RKO (cell line): ENCODE measurements around the gene UBAC2.

ENCODE experiments used
- DNase-seq: peaks from one replicate; pipeline ENCODE4 v3.0.0-alpha.2; 2016; ENCODE audit warnings: low spot score

The UBAC2 gene

DNA sequence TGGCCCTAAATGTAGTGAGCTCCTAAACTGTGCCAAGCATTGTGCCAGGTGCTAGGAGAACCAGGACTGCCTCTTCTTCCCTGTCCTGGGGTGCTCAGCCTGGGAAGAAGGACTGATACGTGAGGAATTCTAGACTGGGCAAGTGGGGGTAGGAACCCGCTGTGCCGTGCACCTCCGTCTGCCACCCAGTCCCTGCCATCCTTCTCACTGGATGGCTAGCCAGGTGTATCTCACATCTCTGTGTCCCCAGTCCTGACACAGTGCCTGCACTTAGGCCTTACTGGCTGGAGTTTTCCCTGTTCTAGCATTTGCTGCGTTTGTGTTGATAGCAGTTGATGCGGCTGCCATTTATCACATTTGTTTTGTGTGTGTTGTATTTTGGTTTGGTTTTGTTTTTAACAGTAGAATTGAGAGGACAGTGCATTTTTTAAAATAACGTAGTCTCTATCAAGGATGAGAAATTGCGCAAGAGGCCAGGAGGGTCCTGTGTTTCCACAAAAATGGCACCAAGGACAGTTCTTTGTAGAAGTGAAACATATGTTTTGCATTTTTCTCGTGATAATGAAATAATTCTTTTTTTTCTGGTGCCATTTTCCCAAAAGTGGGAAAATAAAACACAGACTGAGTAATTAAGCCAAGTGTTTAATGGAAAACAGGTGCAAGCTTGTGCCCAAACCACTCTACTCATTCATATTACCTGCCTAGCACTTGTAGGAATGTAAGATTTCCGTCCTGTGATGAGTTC is 111.3 kb downstream of the UBAC2 start:
- no peak for DNase-seq

DNA sequence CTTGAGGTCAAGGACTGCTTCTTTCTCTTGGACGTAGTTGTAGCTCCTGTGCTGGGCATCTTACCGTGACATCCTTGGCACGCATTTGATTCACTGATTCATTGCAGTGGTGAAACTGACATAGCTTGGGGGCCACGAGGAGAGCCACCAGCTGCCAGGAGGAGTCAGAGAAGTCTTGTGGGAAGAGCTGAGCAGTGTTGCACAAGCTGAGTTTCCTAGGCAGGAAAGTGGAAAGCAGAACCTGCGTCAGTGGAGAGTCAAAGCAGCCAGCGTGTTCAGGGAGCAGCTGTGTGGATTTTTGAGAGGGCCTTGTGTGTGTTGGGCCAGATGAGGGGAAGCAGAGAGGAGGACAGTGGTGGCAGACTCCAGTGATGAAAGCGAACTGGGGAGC is 111.8 kb downstream of the UBAC2 start:
- DNase-seq = no peak

DNA sequence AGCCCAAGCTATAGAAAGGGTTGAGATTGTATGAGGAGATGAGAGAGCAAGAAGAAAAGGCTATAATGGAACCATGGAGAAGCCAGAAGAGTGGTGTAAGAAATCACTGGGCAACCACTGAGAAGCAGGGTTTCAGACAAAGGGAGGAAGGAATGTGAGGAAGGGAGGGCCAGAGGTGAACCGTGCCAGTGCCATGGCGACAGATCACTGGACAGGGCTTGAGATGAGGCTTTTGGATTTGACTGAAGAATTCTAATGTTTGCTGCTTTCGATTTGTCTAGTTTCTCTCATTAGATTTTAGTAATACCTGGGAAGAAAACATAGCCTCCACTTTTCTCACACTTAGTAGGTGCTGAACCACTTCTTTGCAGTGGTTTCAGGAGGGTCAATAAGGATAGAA is 112.8 kb downstream of the UBAC2 start:
- no peak for DNase-seq

DNA sequence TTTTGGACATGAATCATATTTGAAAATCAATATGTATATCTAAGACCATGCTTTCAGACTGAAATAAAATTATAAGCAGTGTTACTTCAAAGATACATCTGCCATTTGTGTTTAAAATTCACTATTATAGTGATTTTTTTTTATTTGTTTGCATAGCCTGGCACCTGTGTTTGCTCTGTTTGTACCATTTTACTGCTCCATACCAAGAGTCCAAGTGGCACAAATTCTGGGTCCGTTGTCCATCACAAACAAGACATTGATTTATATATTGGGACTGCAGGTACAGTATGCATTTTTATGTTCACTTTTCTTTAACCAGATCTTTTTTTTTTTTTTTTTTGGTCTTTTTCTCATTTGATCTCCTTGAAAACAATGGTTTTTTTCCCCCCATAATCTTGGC is 113.3 kb downstream of the UBAC2 start:
- no peak for DNase-seq

DNA sequence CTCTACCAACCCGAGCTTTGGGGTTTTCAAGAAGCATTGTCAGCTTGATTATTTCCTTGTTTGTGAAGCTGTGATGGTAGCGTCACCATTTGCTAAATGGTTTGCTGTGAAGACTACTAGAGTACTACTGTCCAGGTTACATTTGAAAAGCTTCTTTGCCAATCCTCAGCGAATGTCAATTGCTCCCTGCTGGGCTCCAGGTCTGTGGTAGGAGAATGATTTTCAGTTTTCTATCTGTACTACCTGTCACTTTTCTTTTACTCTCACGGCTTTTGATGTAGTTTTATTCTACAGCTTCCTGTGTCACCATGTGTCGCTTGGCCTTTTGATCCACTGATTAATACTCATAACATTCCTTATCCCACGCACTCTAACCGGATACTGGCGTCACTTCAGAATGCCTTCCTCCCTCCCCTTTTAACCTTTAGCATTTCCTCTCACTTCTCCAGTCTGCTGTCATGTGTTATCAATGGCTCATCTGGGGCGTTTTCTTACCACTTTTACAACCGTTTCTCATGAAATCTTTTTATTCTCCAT is 114.1 kb downstream of the UBAC2 start:
- DNase-seq = no peak

DNA sequence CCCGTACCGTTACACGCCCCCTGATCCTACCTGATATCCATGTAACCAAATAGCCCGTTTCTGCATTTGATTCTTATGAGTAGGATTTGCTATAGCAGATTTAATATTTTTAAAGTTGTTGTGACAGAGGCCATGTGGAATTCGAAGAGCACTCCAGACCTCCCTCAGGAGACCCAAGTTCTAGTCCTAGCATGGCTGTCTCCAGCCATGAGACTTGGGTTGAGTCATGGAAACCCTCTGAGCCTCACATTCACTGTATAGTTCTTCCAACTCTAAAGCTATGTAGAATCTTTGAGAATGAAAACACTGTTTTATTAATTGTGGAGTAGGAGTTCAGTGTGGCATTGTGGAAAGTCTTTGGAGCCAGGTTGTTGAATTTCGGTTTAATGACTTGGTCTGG is 114.5 kb downstream of the UBAC2 start:
- DNase-seq = no peak

DNA sequence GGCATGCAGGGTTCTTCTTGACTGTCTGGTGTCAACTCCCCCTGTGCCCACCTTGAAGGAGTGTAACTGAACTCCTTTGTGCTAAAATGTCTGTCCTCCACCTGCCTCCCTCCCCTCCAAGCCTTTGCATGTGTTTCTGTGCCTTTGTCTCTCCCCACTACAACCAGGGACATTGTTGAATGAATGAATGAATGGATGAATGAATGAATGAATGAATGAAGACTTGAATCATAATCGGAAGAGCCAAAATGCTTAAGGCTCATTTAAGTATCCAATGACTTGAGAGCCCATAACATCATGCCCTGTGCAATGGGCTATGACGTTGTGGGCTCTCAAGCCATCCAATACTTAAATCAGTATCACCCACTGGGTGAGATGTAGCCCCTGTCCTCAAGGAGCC is 115.6 kb downstream of the UBAC2 start:
- DNase-seq = no peak

DNA sequence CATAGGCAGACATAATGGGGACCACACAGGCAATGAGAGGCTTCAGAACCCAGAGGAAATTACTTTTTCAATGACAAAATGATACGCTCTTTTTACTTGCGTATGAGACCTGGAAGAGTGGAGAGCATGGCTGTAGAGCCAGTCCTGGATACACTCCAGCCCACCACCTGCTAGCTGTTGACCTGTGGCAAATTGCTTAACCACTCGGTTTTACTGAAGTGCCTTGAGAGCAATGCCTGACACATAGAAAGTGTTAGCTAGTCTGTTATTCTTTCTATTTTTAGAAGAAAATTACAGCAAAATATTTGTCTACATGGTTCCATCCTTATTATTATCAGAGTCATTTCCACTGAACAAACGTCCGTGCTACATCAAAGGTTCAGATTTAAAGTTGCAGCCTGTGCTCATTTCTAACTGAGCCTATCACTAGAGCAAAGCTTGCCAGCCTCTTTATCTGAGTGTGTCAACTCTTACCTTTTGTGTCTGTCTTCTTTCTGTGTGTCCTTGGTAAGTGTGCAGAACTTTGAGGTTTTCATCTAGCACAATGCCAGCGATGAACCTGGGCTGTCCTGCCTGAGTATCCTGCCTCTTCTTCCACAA is 116.1 kb downstream of the UBAC2 start:
- DNase-seq = no peak

DNA sequence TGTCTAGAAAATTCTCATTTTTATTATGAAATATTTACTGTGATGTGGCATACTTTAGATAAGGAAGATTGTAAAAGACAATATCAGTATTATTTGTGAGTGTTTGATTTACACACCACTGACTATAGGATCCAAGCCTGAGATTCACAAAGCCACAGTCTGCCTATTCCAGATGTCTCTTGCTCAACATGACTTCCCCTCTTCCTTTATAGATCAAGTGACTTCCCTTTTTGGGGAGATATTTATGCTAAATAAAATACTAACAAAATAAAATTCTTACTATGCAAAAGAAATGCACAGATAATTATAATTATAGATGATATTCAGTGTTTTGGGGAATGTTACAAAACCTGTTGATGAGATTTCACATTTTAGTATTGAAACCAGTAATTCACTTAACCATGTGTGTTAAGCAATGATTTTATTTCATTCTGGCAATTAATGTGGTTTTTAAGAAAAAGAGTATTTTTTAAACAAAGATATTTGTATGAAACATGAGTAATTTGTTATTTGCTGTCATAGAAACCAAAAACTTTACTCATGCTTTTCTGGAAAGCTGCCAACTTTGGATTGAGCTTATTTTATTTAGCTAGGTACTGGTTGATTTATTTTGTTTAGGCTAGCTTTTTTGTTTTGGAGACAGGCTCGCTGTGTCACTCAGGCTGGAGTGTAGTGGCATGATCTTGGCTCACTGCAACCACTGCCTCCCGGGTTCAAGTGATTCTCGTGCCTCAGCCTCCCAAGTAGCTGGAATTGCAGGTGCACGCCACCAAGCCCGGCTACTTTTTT is 120.2 kb downstream of the UBAC2 start:
- peak; percentile 28 for DNase-seq

DNA sequence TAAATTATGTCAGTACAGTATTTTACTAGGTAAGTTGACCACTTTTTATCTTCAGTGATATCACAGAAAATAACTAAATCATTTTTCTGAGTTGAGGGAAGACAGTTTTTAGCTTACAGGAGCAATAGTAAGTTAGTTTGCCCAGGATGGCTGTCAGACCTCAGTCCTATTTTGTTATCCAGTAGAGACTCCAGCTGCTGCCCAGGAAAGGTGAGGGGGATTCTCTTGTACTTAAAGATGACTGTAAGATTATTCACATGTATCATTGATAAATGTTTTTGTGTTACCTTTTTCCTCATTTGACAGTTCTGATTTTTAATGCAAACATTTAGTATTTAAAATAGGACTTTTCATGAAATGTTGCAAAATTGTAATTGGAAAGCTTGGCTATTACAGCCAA is 121.1 kb downstream of the UBAC2 start:
- DNase-seq = no peak

DNA sequence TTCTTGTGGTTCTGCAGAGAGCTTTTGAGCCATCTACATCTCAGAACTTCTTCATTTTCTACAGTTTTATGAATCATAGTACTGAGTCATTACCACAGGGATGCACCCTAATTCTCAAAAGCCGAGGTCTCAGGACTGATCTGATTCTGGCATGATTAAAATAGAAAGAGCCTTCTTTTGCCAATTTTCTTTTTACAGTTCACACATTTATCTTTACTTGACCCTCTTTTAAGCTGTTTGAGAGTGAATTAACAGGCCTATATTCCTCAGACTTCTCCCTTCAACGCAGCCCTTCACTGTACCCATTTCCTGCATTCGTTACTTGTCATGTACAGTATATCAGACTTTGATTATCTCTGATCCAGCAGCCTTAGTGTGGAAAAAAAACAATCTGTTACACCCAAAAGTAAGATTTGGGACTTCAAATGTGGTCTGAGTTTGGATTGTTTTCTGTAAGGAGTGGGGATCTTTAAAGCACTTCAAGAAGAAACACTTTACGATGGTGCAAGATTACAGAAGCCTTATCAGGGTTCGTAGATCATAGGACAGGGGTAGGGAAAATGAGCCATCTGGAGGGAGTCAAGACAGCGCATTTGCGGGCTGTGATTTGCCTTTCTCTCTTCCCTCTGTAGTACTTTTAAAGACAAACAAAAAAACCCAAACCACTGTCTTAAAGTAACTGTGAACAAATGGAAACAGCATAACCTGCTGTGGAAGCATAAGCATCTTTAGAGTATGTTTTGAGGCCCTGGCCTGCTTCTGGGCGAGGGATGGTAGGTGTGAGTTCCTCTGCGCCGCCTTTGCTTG is 121.8 kb downstream of the UBAC2 start:
- DNase-seq = peak; percentile 37

DNA sequence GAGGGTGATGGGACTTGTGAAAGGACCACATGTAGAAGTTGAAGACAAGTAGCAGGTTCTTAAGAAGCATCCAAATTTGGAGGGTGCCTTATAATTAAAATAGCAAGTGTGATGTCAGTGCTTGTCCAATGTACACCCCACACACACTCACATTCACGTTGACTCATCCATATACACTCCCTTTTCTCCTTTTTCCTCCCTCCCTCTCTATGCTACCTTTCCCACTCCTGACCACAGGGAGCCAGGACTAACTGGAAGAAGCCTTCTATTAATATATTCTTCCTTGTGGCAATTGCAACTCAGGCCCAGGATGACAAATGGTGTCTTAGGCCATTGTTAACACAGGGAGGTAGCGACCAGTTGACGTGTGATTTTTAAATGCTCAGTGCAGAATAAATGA is 122.8 kb downstream of the UBAC2 start:
- DNase-seq = no peak

DNA sequence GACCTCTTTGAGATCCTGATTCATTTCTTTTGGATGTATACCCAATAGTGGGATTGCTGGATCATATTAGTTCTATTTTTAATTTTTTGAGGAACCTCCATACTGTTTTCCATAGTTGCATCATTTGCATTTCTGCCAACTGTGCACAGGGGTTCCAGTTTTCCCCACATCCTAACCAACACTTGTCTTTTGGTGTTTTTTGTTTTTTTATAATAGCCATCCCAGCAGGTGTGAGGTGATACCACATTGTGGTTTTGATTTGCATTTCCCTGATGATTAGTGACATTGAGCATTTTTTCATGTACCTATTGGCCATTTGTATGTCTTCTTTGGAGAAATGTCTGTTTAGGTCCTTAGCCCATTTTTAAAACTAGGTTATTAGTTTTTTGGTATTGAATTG is 125.4 kb downstream of the UBAC2 start:
- DNase-seq = no peak

DNA sequence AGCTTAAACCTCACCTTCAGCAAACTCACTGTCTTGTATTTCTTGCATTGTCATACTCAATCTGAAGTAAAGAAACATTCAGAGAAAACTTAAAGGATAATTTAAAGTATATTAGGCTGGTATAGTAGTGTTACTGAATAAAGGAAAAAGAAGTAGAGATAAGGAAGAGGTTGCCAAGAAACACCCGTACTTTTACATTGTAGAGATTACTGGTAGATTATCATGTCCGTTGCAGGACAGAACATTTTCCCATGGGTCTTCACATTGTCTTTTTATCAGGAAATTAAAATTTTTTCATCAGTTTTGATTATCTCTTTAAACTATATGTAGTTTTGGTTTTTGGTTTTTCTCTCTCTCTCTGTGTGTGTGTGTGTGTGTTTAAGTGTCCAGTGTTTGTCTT is 126.5 kb downstream of the UBAC2 start:
- no peak for DNase-seq

DNA sequence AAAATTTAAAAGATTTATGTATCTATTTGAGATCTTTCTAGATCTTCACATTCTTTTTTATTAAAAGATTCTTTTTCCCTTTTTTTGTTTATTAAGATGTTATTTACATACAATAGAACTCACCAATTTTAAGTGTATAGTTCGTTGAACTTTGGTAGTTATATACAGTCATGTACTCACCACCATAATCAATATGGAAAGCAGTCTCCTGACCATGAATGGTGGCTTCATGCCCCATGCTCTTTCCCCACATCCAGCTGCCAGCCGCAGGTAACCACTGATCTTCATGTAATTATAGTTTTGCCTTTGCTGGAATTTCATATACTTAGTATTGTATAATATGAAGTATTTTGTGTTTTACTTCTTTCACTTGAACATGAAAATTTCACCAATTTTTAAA is 127.1 kb downstream of the UBAC2 start:
- no peak for DNase-seq

DNA sequence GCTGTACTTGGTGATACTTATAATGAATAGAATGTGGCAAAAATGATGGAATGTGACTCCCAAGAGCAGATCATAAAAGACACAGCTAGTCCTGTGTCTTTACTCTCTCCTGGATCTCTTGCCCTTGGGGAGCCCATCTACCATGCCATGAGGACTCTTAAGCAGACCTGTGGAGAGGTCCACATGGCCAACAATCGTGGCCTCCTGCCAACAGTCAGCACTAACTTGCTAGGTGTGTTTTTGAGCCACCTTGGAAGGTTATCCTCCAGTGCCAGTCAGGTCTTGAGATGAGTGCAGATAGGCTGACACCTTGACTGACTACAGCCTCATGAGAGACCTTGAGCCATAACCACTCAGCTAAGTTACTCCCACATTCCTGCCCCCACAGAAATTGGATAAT is 128.8 kb downstream of the UBAC2 start:
- DNase-seq = no peak

DNA sequence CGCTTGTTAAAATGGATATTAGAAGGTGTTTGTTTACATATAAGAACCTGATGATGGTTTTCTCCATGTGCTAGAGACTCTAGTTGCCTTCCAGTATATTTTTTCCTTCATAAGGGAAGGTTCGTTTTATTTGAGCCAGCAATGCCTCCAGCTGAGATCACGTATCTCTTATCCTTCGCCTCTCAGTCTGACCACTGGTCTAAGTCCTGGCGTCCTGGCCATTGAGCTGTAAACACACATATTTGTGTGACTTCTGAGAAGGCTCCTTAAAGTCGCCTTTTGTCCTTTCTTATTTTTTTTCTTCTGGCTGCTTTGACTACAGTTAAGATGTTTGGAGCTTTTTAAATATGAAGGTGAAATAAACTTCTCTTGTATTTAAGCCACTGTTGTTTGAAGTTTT is 130.3 kb downstream of the UBAC2 start:
- DNase-seq = no peak

DNA sequence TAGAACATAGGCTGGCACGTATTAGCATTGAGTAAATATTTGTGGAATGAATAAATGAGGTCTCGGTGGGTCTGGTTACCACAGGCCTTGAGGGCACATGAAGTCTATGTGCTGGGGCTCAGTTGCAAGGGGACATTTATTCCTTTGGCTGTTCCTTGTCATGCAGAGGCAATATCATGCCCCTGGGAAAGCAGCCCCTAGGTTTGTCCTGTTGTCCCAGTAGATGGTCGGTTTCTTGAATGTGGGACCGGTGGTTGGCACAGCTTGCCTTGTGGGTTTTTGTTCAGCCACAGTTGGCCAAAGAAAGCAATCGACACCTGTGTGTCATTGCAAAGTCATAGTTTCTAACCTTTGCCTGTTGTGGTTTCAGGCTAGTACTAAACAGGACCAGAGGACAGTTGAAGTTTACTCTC is 131.2 kb downstream of the UBAC2 start:
- no peak for DNase-seq

DNA sequence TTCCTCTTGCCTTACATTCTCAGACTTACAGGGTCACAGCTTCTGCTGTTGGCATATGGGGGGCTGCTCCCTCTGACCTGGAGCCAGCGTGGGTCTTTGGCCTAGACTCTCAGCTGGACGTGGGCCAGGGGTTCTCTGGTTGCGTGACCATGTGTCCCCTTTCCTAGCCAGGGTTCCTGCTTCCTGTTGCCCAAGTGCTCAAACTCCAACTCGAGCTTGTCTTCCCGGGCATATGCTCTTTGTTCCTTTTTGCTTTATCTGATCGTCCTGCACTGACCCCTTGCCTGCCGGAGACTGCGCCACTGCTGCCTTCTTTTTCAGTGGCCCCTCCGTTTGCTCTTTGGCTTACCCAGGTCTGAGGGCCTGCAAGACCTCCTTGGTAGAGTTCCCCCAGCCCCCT is 131.8 kb downstream of the UBAC2 start:
- no peak for DNase-seq

DNA sequence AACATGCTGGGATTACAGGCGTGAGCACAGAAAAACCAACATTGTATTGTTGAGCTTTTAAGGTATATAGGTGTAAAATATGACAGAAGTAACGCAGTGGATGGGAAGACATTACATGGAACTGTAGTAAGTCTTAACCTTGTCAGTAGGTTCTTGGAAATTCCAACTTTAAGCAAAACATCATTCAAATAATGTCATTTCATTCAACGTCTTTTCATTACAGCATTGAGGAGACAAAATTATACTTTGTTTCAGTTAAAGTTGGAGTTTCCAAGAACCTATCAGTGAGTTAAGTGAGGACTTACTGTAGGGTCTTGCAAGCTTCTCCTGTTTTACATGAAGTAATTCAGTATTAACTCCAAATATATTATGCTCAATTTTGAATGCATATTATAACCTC is 133.6 kb downstream of the UBAC2 start:
- no peak for DNase-seq

DNA sequence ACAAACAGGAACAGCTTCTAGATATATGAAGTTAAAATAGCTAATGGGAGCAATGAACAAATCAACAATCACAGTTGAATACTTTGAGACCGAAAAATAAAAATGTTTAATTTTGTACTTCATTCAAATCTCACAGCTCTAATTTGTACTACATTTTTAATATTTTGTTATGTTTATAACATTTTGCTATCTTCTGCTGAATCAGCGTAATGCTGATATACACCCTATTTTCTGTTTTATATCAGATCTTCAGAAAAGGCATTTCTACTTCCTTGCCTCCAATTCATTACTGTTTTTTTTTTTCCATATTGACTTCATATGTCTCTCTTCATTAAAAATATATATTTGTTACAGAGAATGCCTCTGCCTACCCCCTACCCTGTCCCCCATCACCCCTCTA is 134.4 kb downstream of the UBAC2 start:
- no peak for DNase-seq

DNA sequence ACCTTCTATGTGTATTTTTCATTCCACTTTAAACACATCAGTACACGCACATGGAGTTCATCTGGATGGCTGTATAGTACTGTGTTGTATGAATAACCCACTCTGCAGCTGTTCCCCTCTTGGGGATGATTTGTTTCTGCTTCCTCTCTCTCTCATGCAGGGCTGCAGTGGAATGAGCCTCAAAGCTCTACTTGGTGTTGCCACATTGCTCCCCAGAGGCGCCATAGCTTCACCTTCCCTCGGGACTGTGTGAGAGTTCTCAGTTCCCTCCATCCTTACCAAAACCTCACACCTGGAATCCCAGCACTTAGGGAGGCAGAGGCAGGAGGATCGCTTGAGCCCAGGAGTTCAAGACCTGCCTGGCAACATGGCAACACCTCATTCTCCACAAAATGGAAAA is 134.9 kb downstream of the UBAC2 start:
- DNase-seq = no peak
